HG03139 (cell line): ENCODE measurements around the gene CALML6.

ENCODE experiments used
- ATAC-seq: cut with Tn5 transposase; IDR thresholded peaks from one replicate; pipeline ENCODE4 v1.9.1; 2021; ENCODE audit not compliant: unreplicated experiment

CALML6 gene

GRCh38 chr1:1910033-1910465 is 5.0 kb upstream of the CALML6 start:
- no peak for ATAC-seq

GRCh38 chr1:1910651-1911331 is 4.3 kb upstream of the CALML6 start:
- no peak for ATAC-seq

- no peak for ATAC-seq
Measured at GRCh38 chr1:1911350-1912041, 3.6 kb upstream of the CALML6 start.

- ATAC-seq, result no peak
Measured at GRCh38 chr1:1914101-1914970, 724 bp upstream of the CALML6 start.

- ATAC-seq, result no peak
Measured at GRCh38 chr1:1915911-1916840, 1.1 kb downstream of the CALML6 start.

- no peak for ATAC-seq
Measured at GRCh38 chr1:1916851-1917251, 1.8 kb downstream of the CALML6 start.

GRCh38 chr1:1917304-1917976 is 2.4 kb downstream of the CALML6 start:
- no peak for ATAC-seq

GRCh38 chr1:1917995-1918900 is 3.2 kb downstream of the CALML6 start:
- ATAC-seq, result no peak

- ATAC-seq, result peak; percentile 11
Measured at GRCh38 chr1:1918901-1919303, 3.8 kb downstream of the CALML6 start, which contains the start of gene TMEM52. TSS of gene TMEM52 (minus strand) at chr1:1919279. CDS start at chr1:1919265, 14 bp downstream.

- peak; percentile 79 for ATAC-seq
Measured at GRCh38 chr1:1919304-1920056, 4.4 kb downstream of the CALML6 start.

GRCh38 chr1:1920057-1920607 is 5.1 kb downstream of the CALML6 start:
- no peak for ATAC-seq

- ATAC-seq, result no peak
Measured at GRCh38 chr1:1920608-1921458, 5.8 kb downstream of the CALML6 start.

GRCh38 chr1:1921459-1921862 is 6.4 kb downstream of the CALML6 start:
- ATAC-seq, result no peak

- ATAC-seq, result no peak
Measured at GRCh38 chr1:1921901-1922701, 7.0 kb downstream of the CALML6 start.

GRCh38 chr1:1922702-1922955 is 7.6 kb downstream of the CALML6 start:
- ATAC-seq, result no peak
